Kidney glomerular epithelial cell (primary cell): ENCODE data around the gene FGFR1OP2.
A peak's percentile ranks its signal among the peaks of the same experiment; 100 is the strongest.
"Not testable (repeated sequence)": the region's sequence is repeated elsewhere in the genome, so short reads cannot be mapped to it uniquely, and the experiment has no call there.

Experiments used
- DNase-seq: peaks from one replicate; lab custom pipeline; 2025; lab: John Stamatoyannopoulos, UW

Gene FGFR1OP2

DNA sequence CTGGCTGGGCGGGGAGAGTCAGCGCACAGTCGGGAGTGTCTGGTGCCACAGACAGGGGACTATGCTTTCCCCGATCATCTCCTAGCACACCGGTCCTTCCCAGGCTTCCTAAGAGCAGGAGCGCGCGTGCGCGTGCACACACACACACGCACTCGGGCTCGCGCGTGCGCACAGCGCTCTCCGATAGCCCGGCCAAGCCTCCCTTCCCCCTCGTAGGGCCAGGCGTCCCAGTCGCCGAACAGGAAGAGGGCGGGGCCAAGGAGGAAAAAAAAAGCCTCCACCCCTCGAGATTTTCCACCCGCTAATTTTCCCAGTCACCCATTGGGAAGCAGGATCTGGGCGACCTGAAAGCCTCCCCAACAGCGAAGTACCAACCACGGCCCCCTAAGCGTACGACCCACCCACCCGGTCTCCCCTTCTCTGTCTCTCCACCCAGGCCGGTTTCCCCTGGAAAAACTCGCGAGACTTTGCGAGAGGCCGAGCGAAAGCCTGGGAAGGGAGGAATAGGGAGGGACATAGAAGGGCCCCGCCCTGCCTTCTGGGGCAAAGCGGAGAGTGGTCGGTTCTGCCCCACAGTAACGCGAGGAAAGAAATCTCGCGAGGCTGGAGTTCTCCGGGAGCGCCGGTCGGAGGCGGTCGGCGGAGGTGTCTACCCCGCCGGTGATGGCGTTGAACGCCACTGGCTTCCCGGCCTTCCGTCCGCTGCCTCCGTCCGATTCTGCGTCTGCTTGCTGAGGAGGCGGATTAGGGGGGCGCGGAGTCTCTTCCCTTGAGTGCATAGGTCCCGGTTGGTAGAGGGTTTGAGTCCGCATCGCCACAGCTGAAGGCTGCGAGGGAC is at the start of gene FGFR1OP2, which contains the start of gene INTS13:
FGFR1OP2 (plus strand) TSS at position 608 of the 838 bp plus-strand sequence. CDS start 15,689 bp downstream, outside the sequence.
INTS13 (minus strand) TSS at position 119 of the 838 bp plus-strand sequence. CDS start 1,178 bp downstream, outside the sequence.
- DNase-seq, result peak; percentile 96

- no peak for DNase-seq
Measured at GRCh38 chr12:26890784-26891183, 47.5 kb upstream of the FGFR1OP2 start.

DNA sequence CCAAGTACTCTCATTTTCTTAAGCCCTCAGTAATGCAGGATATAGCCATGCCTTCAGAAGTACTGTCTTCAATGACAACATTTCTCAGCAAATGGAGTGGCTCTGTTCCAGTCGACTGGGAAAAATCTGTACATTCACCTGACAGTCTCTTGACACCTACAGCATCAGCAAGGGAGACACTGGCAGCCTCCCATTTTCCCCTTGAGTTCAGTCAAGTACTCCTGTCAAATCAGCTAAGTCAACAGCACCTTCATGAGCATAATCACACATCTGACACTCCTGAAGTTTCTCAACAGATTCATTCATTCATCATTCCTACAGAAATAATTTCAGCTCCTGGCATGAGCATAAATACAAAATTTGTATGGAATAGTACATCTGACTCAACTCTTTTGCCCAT is 46.6 kb upstream of the FGFR1OP2 start:
- no peak for DNase-seq

DNA sequence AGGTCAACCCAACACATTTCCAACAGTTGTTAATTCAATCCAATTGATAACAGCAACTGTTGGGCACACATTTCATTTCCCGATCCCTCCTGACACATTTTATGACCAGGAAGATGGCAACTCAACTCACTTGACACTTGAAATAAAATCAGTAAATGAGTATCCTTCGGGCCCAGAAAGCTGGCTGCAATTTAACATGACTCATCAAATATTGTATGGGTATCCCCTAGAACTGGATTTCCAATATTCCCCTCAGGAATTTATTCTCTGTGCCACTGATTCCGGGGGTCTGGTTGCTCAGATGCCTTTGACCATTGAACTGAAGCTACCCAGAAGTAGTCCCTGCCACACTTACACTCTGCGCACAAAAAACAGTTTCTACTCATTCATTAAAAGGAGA is 42.6 kb upstream of the FGFR1OP2 start:
- DNase-seq, result no peak

DNA sequence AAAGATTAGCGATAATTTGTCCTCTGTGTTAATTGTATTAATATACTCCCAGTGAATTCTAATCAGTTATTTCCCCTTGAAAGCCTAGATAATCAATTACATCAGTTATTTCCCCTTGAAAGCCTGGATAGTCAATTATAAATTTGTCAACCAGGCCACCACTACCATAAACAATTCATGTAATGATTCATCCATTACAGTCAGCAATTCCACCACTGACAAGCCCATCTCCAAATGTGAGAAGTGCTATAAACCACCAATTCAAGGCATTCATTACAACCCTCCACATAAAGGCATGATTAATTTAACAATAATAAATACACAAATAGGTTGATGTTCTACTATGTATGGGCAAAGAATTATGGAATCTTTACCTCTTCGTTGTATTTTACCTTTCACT is 41.4 kb upstream of the FGFR1OP2 start:
- no peak for DNase-seq

GRCh38 chr12:26903396-26903795 is 34.9 kb upstream of the FGFR1OP2 start:
- DNase-seq, result not testable (repeated sequence)

GRCh38 chr12:26906024-26906423 is 32.2 kb upstream of the FGFR1OP2 start:
- no peak for DNase-seq

GRCh38 chr12:26906704-26907103 is 31.6 kb upstream of the FGFR1OP2 start:
- no peak for DNase-seq

- DNase-seq, result peak; percentile 11
Measured at GRCh38 chr12:26918321-26919215, 19.7 kb upstream of the FGFR1OP2 start.

DNA sequence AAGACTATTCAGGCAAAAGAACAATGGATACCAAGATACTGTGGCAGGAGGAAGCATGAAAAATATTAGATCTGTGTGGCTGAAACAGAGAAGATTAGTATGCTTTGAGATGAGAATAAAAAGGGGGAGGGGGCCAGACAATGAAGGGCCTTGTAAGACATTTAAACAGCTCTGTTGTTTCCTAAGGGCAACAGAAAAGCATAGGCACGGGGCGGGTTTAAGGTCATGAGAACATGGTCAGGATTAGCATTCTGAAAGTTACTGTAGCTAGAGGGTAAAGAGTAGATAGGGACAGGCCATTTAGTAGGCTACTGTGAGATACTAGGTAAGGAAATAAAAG is 19.1 kb upstream of the FGFR1OP2 start:
- no peak for DNase-seq

DNA sequence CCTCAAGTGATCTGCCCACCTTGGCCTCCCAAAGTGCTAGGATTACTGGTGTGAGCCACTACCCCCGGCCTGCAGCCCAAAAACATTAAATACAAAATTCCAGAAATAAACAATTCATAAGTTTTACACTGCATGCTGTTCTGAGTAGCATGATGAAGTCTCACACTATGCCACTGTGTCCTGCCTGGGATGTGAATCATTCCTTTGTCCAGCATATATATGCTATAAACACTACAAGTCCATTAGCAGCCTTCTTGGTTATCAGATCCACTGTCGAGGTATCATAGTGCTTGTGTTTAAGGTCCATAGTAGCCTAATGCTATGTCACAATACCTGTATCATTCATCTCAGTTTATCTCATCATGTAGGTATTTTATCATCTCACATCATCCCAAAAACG is 16.4 kb upstream of the FGFR1OP2 start:
- no peak for DNase-seq

- DNase-seq, result no peak
Measured at GRCh38 chr12:26928661-26929060, 9.6 kb upstream of the FGFR1OP2 start.

DNA sequence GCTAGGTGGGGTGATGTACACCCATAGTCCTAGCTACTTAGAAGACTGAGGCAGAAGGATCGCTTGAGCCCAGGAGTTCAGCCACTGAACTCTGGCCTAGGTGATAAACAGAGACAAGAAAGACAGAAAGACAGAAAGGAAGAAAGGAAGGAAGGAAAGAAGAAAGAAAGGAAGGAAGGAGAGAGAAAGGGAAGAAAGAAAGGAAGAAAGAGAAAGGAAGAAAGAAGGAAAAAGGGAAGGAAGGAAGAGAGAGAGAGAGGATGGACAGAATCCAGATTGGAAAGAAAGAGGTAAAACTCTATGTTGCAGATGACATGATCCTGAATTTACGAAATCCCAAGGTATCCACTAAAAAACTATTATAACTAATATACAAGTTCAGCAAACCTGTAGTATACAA is 8.7 kb upstream of the FGFR1OP2 start:
- DNase-seq, result no peak

DNA sequence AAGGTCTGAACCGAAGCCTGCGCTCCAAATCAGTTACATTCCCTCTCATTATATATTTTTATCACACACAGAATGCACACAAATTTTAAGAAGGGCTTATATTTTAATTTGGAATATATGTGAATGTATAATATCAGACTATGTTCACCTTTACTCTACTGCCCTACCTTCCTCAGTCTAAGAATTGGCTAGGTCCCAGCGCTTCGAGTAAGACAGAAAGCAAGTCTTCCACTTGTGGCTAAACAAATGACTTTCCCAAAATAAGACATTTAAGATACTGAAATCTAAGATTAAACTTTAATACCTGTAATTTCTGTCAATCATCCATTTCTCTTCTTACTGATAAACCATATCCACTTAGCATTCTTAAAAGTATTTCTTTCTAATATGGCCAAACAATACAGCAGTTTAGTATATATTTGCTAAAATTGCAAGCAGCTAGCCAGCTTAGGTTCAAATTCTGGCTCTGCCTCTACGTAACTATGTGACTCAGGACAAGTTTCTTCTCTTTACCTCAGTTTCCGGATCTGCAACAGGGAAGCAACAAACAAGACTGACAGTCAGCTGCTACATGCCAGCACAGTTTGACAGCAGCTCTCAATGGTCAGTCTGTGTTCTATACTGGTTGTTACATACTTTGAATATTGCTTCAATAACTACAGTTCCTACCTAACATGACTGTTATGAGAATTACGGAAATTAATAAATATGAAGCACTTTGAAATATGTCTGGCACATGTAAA is 2.5 kb upstream of the FGFR1OP2 start:
- DNase-seq, result no peak

DNA sequence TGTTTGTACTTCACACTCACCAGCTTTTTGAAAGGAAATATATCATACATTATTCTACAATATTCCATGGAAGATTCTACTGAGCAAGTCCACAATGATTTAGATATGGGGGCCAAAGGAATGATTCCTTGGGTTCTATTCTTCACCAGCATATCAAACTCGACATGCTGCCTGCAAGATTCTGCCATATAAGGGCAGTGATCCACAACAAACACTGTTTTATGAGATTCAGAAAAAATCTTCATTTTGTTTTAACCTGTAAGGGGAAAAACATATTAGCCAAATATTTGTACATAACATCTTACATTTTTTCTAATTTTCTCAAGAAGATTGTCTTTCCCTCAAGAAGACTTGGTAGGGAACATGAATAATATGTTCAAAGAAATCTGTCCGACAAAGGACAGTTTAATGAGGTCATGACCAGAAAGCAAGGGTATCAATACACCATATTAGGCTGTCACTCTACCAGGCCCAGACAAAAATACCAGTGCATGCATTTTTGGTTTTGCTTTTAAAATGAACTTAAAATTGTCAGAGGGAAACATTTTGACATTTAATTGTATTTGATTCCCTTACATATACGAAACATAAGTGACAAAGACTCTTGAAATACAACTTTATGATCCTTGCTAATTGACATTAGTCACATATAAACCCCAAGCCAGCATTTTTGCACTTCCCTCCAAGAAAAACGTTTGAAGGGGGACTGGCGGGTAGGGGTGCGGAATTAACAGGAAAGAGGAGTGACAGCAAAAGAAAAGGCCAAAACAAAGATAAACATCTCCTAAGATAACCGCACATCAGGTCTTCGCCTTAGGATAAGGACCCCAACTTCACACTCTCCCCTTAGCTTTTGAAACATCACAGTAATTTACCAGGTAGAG is 1.5 kb upstream of the FGFR1OP2 start:
- no peak for DNase-seq

- DNase-seq, result peak; percentile 51
Measured at GRCh38 chr12:26937443-26937862, 817 bp upstream of the FGFR1OP2 start.

DNA sequence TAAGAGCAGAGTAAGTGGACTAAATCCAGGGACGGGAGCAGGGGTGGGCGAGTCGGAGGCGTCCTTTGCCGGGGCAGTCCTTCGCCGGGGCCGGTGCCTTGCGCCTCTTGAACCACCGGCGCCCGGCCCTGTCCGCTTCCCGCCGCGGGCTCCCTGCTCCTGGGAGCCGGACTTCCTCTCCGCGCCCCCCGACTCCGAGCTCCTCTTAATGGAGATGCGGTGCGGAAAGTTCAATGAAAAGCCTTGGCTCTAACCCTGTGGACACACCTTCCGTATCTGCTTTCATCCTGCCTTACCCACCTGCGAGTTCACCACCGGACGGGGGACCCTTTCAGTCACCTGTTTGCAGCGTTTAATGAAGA is 412 bp downstream of the FGFR1OP2 start:
- DNase-seq, result no peak

- no peak for DNase-seq
Measured at GRCh38 chr12:26939192-26939832, 1.0 kb downstream of the FGFR1OP2 start.

DNA sequence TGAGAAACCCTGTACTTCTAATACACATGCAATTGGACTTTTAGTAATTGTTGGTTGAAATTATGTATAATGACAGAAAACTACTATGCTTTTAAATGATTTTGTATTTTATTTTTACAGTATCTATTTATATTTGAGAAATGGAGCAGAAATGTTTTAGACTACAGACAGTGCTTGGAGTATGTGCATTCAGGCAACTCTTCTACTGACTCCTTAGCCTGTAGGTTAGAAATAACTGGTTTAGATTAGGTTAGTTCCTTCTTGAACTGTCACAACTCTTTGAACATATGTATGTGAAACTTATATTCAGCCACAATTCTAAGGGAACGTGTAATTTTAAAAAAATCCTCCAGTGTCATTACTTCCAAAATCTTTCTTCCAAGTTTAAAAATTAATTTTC is 1.7 kb downstream of the FGFR1OP2 start:
- no peak for DNase-seq

DNA sequence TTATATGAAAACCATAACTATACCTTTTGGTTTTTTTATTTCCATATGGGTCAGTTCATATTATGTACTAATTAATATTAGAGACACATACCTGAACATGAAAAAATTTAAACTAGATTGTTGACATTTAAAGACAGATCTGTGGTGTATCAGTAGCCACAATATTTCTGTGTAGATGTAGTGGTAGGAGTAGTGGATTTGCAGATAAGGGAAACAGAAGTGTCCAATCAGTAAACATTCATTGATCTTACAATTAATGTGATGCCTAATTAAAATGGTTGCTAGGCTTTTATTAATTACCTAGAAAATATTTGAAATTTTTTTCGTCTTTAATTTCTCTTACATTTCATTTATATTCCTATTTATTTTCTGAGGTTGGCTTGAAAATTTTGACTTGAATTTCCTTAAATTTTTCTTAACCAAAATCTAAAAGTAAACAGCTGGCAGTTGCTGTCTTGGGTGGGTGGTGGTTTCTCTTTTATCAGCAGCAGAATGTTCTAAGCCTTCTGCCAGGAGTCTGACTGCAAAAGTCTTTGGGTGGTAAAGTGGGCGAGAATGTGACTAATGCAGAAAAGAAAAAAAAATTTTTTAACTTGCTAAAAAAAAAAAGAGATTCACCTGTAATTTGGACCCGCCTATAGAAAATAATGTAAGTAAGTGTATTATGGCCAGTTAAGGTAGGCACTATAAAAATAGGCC is 2.4 kb downstream of the FGFR1OP2 start:
- no peak for DNase-seq
